IPS-11a (cell line): ENCODE data around the gene PHACTR1.

Experiments
- H3K4me3 ChIP-seq: one replicate; pipeline ENCODE4 v1.5.1; 2013; ENCODE audit warnings: low read depth, low read length, control low read depth

PHACTR1 gene

GRCh38 chr6:13177664-13178063, 461.1 kb downstream of the PHACTR1 start:
- H3K4me3 ChIP-seq = no peak overlapping the region

DNA sequence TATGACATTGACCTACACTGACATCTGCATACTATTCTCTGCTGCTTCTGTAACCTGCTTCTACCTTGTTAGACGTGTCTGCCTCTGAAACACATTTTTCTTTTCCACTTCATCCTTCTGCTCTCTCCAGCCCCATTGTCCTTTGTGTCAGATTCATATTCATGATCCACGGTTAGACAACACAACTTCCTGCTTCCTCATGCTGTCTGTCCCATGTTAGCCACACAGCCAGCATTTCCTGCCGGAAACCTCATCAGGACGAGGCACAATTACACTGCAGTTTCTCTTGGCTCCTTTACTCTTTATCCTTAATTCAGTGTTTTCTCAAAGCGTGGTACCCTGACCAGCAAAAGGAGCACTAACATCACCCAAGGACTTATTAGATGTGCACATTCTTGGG, 461.5 kb downstream of the PHACTR1 start:
- H3K4me3 ChIP-seq = no peak overlapping the region

DNA sequence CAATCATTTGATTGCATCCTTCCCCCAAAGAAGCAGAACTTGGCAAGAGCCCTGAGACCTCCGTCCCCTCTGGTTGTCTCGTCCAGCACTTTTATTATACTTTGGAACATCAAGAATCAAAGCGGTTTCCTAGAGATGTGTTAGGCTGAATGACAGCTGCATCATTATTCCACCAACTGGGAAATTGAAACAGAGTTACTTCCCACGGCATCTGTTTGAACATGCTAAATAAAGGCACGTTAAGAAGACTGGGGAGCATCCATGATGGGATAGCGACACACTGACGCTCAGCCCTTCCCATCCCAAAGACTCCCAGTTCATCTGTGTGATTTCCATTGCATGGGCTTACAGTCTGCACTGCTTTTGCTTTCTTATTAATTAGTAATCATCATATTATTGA, 464.0 kb downstream of the PHACTR1 start:
- no peak overlapping the region for H3K4me3 ChIP-seq

DNA sequence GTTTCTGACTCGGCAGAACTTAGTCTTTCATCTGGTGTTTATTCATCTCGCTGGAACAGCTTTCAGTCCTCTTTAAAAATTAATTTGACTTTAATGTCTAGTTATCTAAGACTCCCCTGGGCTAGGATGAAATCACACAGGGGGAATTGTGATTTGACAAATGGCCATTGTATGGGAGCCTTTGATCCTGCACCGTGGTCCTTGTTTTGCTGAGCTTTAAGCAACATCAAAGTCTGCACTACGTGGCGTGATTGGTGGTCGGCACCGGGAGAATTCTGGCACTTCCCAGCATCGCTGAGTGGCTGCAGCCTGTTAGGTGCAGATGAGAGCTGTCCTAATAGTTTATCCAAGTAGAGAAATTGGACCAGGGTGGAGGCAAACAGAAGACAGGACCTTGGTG, 464.8 kb downstream of the PHACTR1 start:
- no peak overlapping the region for H3K4me3 ChIP-seq

- H3K4me3 ChIP-seq = no peak overlapping the region
Measured at GRCh38 chr6:13183415-13184088, 467.0 kb downstream of the PHACTR1 start.

- no peak overlapping the region for H3K4me3 ChIP-seq
Measured at GRCh38 chr6:13184089-13184468, 467.5 kb downstream of the PHACTR1 start.

DNA sequence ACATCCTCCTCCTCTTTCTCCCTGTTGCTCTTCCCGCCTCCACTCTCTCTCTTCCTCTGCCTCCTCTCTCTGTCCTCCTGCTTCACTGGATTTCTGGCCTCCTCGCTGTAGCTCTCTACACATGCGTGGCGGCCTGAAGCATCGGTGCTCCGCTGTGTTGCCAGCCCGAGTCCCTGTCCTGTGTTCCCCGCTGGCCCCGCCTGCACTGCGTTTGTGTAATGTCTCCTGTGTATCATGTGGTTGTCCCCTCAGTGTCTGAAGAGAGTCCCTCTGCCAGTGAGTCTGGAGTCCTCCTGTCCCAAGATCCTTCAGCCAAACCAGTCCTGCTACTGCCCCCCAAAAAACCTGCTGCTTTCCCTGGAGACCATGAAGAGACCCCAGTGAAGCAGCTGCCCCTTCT, 468.0 kb downstream of the PHACTR1 start:
- no peak overlapping the region for H3K4me3 ChIP-seq

DNA sequence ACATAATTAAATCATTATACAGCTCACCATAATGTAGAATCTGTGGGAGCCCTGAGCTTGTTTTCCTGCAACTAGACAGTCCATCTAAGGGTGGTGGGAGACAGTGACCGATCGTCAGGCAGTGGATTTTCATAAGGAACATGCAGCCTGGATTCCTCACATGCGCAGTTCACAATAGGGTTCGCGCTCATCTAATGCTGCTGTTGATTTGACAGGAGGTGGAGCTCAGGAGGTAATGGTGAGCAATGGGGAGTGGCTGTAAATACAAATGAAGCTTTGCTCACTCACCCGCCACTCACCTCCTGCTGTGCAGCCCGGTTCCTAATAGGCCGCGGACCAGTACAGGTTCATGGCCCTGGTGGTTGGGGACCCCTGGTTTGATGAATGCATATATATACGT, 470.3 kb downstream of the PHACTR1 start:
- H3K4me3 ChIP-seq = no peak overlapping the region

GRCh38 chr6:13187692-13188091, 471.1 kb downstream of the PHACTR1 start:
- no peak overlapping the region for H3K4me3 ChIP-seq

- no peak overlapping the region for H3K4me3 ChIP-seq
Measured at GRCh38 chr6:13188306-13188705, 471.7 kb downstream of the PHACTR1 start.

- H3K4me3 ChIP-seq = no peak overlapping the region
Measured at GRCh38 chr6:13189710-13190109, 473.1 kb downstream of the PHACTR1 start.

DNA sequence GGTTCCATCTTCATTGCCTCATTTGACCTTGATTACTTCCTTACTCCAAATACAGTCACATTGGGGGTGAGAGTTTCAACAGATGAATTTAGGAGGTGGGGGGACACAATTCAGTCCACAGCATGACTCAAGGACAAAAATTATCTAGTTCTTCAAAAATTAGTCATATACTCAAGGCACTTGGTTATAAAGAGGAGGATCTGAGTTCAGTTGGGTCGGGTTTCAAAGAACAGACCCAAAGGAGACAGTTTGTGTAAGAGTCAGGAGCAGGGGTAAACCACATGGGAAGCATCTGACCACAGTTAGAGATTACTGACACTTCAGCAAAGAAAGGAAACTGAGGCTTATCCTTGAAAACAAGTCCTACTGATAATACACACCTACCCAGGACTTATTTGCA, 473.8 kb downstream of the PHACTR1 start:
- H3K4me3 ChIP-seq = no peak overlapping the region

DNA sequence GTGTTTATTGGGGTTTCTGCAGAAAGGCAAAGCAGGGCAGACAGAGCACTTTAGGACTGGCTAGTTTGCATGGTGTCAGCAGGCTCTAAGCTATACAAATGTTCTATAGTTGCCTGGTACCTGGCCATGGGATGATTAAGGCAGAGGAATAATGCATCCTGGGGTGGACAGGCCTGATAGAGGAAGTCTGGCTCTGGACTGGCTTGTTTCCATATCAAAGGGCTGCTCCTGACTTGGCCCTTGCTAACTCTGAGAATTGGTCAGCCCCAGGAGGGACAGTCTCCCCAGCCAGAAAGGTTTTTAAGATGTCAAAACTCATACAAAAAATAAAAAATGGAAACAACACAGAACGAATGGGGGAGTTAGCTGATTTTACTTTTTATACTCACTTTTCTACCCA, 474.9 kb downstream of the PHACTR1 start:
- no peak overlapping the region for H3K4me3 ChIP-seq

GRCh38 chr6:13194852-13195251, 478.3 kb downstream of the PHACTR1 start:
- H3K4me3 ChIP-seq = no peak overlapping the region

GRCh38 chr6:13195803-13196202, 479.2 kb downstream of the PHACTR1 start:
- H3K4me3 ChIP-seq = no peak overlapping the region

- H3K4me3 ChIP-seq = no peak overlapping the region
Measured at GRCh38 chr6:13198168-13198567, 481.6 kb downstream of the PHACTR1 start.

GRCh38 chr6:13201336-13201735, 484.8 kb downstream of the PHACTR1 start:
- H3K4me3 ChIP-seq = no peak overlapping the region

DNA sequence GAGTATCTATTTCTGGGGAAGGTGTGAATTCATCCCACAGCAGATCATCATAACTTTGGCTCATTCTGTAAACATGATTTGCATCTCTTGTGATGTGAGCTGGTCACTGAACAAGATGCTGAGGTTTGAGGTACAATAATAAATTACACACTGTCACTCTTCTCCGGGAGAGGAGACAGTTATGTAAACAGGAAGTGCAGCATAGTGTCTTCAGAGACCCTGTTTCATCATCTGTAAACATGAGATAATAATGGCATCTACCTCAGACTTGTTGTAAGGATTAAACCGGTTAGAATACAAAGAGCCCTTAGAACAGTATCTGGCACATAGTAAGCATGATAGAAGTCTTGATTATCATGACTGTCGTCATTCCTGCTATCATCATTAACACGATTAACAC, 486.6 kb downstream of the PHACTR1 start:
- H3K4me3 ChIP-seq = no peak overlapping the region

- H3K4me3 ChIP-seq = no peak overlapping the region
Measured at GRCh38 chr6:13205106-13205505, 488.5 kb downstream of the PHACTR1 start.

DNA sequence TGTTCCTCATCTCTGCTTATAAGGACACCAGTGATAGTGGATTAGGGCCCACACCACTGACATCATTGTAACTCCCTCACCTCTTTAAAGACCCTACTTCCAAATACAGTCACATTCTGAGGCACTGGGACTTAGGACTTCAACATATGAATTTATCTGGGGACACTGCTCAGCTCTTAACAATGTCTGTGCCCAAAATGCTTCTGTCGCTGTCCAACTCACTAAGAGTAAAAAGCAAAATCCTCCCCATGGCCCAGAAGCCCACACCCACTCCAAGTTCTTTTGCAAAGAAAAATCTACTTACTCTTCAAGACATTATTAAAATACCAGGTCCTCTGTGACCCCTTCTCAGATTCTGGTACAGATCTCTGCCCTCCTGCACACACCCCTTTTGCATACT, 495.5 kb downstream of the PHACTR1 start:
- no peak overlapping the region for H3K4me3 ChIP-seq

GRCh38 chr6:13212538-13212937, 496.0 kb downstream of the PHACTR1 start:
- H3K4me3 ChIP-seq = no peak overlapping the region

DNA sequence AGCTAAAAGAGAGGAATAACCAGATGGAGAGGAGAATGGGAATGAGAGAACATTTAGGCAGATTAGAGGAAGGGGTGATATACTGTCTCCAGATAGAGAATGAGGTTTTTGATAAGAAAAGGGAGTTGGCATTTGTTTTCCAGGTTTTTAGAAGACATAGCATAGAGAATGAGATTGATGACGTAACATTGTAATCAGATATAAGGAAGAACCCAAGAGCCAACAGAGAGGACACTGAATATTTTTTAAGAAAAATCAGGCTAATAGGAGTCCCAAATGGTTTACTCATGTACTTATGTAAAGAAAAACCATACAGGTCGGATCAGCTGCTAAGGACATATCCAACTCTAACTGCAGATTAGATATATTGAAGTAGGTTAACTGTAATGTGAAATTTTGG, 498.8 kb downstream of the PHACTR1 start:
- no peak overlapping the region for H3K4me3 ChIP-seq

DNA sequence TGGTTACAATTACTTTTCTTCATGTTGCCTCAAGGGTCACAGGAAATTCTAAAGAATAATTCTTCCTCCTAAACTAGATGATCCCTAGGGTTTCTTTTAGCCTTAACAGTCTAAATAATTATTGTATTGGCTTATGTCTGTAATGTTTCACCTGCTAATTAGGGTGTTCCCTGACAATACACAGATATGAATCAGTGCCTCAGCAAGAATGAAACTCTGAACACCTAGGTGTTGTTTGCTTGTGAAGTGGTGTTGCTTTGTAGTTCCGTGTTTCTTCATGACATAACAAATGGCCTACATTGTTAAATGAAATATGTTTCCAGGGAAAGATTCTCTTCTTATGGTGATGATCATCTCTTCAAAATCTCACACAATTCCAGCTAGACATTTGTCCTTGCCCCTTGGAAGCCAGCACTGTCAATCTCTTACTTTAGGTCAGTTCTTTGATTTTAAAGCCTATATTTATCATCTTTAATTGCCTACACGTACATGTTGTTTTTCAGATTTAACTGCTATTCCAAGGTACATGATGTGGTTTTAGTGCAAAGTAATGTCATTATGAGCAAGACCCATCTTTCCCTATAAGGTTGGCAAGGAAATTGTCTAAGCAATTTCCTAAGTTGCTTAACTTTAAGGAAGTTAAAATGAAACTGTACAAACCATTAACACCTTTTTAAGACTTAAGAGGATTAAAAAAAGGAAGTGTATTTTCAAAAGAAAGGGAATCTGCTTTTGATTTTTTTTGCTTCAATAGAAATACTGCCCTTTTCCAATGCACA, 499.9 kb downstream of the PHACTR1 start:
- H3K4me3 ChIP-seq = no peak overlapping the region
